ENCODE data around the gene ZBTB49. TPM values are rescaled to one million over a fixed set of nuclear protein-coding genes. Genes with fewer than 3 reads are reported as not detected.

ZBTB49 gene
- total RNA-seq, 2 donors from 2014 or later = 8.4 to 10.2 TPM

DNA sequence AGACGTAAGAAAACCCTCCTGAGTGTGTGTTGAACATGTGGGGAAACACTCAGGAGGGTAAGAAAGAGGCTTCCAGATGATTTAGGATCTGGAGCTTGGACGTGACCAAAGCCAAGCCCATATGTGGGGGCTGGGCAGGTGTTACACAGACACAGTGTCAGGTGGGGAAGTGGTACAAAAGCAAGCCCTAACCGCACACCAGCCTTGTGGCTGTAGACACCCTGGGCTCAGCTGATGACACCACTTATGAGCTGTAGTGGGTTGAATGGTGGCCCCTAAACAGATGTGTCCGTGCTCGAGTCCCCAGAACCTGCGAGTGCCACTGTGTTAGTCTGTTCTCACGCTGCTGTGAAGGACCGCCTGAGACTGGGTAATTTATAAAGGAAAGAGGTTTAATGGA is 71.8 kb downstream of the ZBTB49 start:
- Histone ChIP-seq H3K4me3 (no peak overlapping the region), H3K4me1 (ENCODE audit: control insufficient read depth in 1 of 2, low read depth in 2 of 2) (no peaks in the 10 kb centered on the region), H3K27me3 (replicated peaks; ENCODE audit: insufficient read depth) (no peaks in the 10 kb centered on the region), H3K36me3 (no peaks in the 10 kb centered on the region), H3K9me3 (no peaks in the 10 kb centered on the region), H3K27ac (no peak overlapping the region)
- DNase-seq (ENCODE audit: low spot score) (no peak), ATAC-seq (ENCODE audit: insufficient number of reproducible peaks, low FRiP score, low read depth) (no peak)
- TF ChIP-seq, protein P1, sequence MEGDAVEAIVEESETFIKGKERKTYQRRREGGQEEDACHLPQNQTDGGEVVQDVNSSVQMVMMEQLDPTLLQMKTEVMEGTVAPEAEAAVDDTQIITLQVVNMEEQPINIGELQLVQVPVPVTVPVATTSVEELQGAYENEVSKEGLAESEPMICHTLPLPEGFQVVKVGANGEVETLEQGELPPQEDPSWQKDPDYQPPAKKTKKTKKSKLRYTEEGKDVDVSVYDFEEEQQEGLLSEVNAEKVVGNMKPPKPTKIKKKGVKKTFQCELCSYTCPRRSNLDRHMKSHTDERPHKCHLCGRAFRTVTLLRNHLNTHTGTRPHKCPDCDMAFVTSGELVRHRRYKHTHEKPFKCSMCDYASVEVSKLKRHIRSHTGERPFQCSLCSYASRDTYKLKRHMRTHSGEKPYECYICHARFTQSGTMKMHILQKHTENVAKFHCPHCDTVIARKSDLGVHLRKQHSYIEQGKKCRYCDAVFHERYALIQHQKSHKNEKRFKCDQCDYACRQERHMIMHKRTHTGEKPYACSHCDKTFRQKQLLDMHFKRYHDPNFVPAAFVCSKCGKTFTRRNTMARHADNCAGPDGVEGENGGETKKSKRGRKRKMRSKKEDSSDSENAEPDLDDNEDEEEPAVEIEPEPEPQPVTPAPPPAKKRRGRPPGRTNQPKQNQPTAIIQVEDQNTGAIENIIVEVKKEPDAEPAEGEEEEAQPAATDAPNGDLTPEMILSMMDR (IDR thresholded peaks at IDR 0.05) = no peak

DNA sequence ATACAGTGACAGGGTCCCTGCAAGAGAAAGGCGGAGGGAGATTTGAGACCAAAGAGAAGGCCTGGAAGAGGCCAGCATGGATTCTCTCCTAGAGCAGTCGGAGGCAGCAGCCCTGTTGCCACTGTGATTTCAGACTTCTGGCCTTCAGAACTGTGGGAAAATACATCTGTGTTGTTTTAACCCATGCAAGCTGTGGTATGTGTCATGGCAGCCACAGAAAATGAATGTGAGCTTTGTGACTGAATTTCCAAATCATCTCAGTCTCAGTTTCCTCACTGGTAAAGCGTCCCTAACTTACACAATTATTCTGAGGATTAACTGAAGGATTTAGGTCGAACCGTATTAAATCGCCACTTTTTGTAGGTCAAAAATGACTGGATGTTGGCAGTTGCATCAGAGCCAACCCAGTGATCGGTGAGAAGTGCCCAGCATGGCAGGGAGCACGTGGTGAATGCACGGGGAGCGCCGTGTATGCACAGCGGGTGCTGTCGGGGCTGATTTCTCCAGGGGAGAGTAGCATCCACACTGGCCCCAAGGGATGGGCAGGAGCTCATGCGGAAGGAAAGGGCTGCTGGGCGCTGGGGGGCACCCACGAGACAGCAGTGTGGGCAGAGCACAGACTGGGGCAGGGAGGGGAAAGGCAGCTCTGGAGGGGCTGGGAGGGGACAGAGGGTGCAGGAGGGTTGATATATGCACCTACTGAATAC is 73.1 kb downstream of the ZBTB49 start:
- TF ChIP-seq, protein P1 (IDR thresholded peaks at IDR 0.05) = no peak
- ATAC-seq (ENCODE audit: insufficient number of reproducible peaks, low FRiP score, low read depth) = no peak
- H3K27me3 ChIP-seq (replicated peaks; ENCODE audit: insufficient read depth) = no peaks in the 10 kb centered on the region
- no peaks in the 10 kb centered on the region for H3K36me3 ChIP-seq
- no peaks in the 10 kb centered on the region for H3K9me3 ChIP-seq
- no peak overlapping the region for H3K27ac ChIP-seq
- no peak overlapping the region for H3K4me3 ChIP-seq
- no peak for DNase-seq (ENCODE audit: low spot score)
- H3K4me1 ChIP-seq (ENCODE audit: control insufficient read depth in 1 of 2, low read depth in 2 of 2) = no peaks in the 10 kb centered on the region

DNA sequence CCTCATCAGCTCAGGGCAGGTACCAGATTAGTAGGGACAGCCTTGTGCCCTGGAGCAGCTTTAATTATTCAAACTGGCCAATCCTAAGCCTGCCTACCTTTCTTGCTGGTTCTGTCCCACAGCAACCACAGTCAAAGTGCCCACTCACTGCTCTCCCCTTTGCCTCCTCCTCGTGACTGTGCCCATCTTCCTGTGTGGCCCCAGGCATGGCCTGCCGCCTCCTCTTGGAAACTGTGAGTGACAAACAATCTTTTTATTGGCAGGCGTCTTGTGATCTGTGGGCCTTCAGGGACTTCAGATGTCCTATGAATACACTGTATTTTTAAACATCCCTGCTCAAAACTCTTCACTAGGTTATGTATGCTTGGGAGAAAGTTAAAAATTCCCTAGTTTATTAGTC is 74.0 kb downstream of the ZBTB49 start:
- Histone ChIP-seq H3K4me1 (ENCODE audit: control insufficient read depth in 1 of 2, low read depth in 2 of 2) (no peaks in the 10 kb centered on the region), H3K36me3 (no peaks in the 10 kb centered on the region), H3K4me3 (no peak overlapping the region), H3K27ac (no peak overlapping the region), H3K27me3 (replicated peaks; ENCODE audit: insufficient read depth) (no peaks in the 10 kb centered on the region), H3K9me3 (no peaks in the 10 kb centered on the region)
- TF ChIP-seq, protein P1 (IDR thresholded peaks at IDR 0.05) = no peak
- ATAC-seq (ENCODE audit: insufficient number of reproducible peaks, low FRiP score, low read depth) (no peak), DNase-seq (ENCODE audit: low spot score) (no peak)

DNA sequence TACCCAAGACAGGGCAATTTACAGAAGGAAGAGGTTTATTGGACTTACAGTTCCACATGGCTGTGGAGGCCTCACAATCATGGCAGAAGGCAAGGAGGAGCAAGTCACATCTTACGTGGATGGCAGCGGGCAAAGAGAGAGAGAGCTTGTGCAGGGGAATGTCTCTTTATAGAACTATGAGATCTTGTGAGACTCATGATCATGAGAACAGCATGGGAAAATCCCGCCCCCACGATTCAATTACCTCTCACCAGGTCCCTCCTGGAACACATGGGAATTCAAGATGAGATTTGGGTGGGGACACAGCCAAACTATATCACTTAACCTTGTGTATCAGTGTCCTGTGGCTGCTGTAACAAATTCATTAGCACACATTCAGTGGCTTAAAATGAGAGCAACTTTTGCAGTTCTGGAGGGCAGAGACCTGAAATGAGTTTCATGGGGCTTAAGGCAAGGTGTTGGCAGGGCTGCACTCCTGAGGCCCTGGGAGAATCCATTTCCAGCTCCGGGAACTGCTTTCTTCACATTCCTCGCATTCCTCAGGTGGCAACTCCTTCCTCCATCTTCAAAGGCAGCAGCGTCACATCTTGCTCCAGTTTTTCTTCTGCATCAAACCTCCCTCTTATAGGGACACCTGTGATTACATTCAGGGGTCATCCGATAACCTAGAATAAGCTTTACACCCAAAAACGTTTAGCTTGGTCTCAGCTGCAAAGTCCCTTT is 74.6 kb downstream of the ZBTB49 start:
- no peaks in the 10 kb centered on the region for H3K27me3 ChIP-seq (replicated peaks; ENCODE audit: insufficient read depth)
- ATAC-seq (ENCODE audit: insufficient number of reproducible peaks, low FRiP score, low read depth) = no peak
- H3K9me3 ChIP-seq = no peaks in the 10 kb centered on the region
- no peaks in the 10 kb centered on the region for H3K36me3 ChIP-seq
- TF ChIP-seq, protein P1 (IDR thresholded peaks at IDR 0.05) = no peak
- H3K4me1 ChIP-seq (ENCODE audit: control insufficient read depth in 1 of 2, low read depth in 2 of 2) = no peaks in the 10 kb centered on the region
- H3K4me3 ChIP-seq = no peak overlapping the region
- DNase-seq (ENCODE audit: low spot score) = no peak
- H3K27ac ChIP-seq = no peak overlapping the region

DNA sequence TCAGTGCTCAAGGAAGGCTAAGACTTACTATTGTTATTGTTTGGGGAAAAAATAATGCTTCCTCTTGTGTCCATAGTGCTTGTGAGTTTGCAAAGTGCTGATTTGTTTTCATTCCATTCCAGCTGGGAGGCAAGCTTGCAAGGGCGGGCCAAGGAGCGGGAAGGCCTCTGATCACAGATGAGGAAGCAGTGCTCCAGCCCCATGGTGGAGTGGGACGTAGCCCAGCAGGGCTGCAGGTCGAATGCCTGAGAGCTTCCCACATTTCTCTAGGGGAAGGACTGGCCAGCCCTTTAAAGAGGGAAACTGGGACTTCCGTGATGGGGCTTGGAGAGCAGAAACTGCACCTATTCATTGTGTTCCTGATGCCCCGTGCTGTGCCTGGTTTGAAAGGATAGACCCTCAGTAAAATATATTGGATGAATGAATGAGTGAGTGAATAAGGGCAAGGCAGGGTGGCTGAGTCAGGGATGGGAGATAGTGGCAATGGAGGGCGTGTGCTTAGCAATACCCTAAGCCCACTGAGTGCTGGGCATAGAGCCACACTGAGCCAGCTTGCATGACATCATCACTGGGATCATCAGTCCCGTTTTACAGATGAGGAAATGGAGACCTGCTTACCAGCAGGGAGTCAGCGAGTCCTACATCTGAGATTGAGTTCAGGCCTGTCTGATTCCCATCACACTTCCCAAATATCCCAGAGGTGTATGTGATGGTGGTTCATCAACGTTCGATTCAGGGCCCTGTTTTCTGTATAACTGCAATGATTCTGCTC is 78.9 kb downstream of the ZBTB49 start:
- Histone ChIP-seq H3K4me3 (no peak overlapping the region), H3K4me1 (ENCODE audit: control insufficient read depth in 1 of 2, low read depth in 2 of 2) (no peaks in the 10 kb centered on the region), H3K27me3 (replicated peaks; ENCODE audit: insufficient read depth) (no peaks in the 10 kb centered on the region), H3K27ac (no peak overlapping the region), H3K9me3 (no peaks in the 10 kb centered on the region), H3K36me3 (no peaks in the 10 kb centered on the region)
- DNase-seq (ENCODE audit: low spot score) (no peak), ATAC-seq (ENCODE audit: insufficient number of reproducible peaks, low FRiP score, low read depth) (no peak)
- TF ChIP-seq, protein P1 (IDR thresholded peaks at IDR 0.05) = no peak
